Measurements from ENCODE around the gene GRID1.

The GRID1 gene

GRCh38 chr10:86200867-86201266, 165.7 kb downstream of the GRID1 start:
- Mint-ChIP-seq H3K36me3 (ENCODE audit: low read depth) (no peaks in the 10 kb centered on the region), H3K9me3 (no peaks in the 10 kb centered on the region), H3K4me3 (no peak overlapping the region), H3K27ac (no peak overlapping the region), H3K4me1 (no peaks in the 10 kb centered on the region), H3K27me3 (ENCODE audit: low read depth, poor library complexity) (peaks cover 36% of the 10 kb centered on the region)
- DNase-seq = no peak
- TF ChIP-seq CTCF (IDR thresholded peaks at IDR 0.05) = no peak

- Mint-ChIP-seq H3K27me3 (ENCODE audit: low read depth, poor library complexity) (peaks cover 40% of the 10 kb centered on the region), H3K9me3 (no peaks in the 10 kb centered on the region), H3K36me3 (ENCODE audit: low read depth) (no peaks in the 10 kb centered on the region), H3K4me1 (no peaks in the 10 kb centered on the region), H3K27ac (no peak overlapping the region), H3K4me3 (no peak overlapping the region)
- no peak for TF ChIP-seq CTCF (IDR thresholded peaks at IDR 0.05)
- no peak for DNase-seq
Measured at GRCh38 chr10:86200269-86200668, 166.3 kb downstream of the GRID1 start.

GRCh38 chr10:86199041-86199440, 167.6 kb downstream of the GRID1 start:
- Mint-ChIP-seq H3K9me3 (no peaks in the 10 kb centered on the region), H3K4me3 (no peak overlapping the region), H3K27me3 (ENCODE audit: low read depth, poor library complexity) (peaks cover 43% of the 10 kb centered on the region), H3K27ac (no peak overlapping the region), H3K36me3 (ENCODE audit: low read depth) (no peaks in the 10 kb centered on the region), H3K4me1 (no peaks in the 10 kb centered on the region)
- no peak for DNase-seq
- no peak for TF ChIP-seq CTCF (IDR thresholded peaks at IDR 0.05)

GRCh38 chr10:86198271-86198670, 168.3 kb downstream of the GRID1 start:
- H3K36me3 Mint-ChIP-seq (ENCODE audit: low read depth) = no peaks in the 10 kb centered on the region
- peaks cover 43% of the 10 kb centered on the region for H3K27me3 Mint-ChIP-seq (ENCODE audit: low read depth, poor library complexity)
- no peak overlapping the region for H3K27ac Mint-ChIP-seq
- DNase-seq = no peak
- no peak overlapping the region for H3K4me3 Mint-ChIP-seq
- H3K9me3 Mint-ChIP-seq = no peaks in the 10 kb centered on the region
- no peaks in the 10 kb centered on the region for H3K4me1 Mint-ChIP-seq
- TF ChIP-seq CTCF (IDR thresholded peaks at IDR 0.05) = no peak

- H3K27me3 Mint-ChIP-seq (ENCODE audit: low read depth, poor library complexity) = peaks cover 48% of the 10 kb centered on the region
Measured at GRCh38 chr10:86197166-86197790, 169.3 kb downstream of the GRID1 start.

More at GRCh38 chr10:86197166-86197790, 169.3 kb downstream of the GRID1 start:
- Mint-ChIP-seq H3K4me3 (no peak overlapping the region), H3K27ac (no peak overlapping the region), H3K9me3 (no peaks in the 10 kb centered on the region), H3K36me3 (ENCODE audit: low read depth) (no peaks in the 10 kb centered on the region), H3K4me1 (no peaks in the 10 kb centered on the region)
- no peak for TF ChIP-seq CTCF (IDR thresholded peaks at IDR 0.05)
- DNase-seq = no peak

All from nephron progenitor cell (in vitro differentiated cells).